ENCODE results near the gene CGRRF1. TPM values are rescaled to one million over a fixed set of nuclear protein-coding genes. Genes with fewer than 3 reads are reported as not detected.
A peak's percentile ranks its signal among the peaks of the same experiment; 100 is the strongest.

The CGRRF1 gene
- polyA plus RNA-seq, 3 donors: 28.0 to 37.4 (median 30.0) TPM

DNA sequence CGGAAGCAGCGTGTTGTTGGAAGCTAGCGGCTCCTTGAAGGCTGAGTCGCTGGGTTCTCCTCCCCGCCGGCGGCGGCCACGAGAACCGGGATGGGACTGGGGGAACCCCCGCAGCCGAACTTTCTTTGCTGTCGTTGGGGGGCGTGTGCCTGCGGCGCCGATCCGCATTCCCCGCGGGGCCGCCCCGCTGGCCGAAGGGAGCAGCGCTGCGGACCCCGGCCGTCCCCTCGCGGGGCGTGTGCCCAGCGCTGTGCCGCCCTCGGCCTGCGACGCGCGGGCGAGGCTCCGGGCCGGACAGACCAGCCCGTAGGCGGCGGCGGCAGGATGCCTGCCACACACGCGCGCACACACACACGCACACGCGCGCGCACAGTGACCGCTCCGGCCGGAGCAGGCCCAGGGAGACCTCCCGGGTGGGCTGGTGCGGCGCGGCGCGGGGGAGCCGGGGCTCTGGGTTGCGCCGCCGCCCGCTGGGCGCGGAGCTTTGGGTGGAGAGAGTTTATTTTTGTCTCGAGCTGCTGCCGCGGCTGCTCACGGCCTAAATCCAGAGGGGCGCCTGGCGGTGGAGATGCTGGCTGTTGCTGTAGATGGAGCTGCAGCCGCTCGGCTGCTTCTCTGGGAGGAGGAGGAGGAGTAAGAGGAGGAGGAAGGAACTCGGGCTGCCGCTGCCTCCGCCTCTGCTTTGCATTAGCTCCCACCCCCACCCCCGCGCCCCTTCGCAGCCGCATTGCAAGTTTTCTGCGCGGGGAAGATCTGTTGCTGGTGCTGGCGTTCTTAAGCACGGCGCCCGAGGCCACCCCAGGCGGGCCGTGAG lies 56.9 kb downstream of the CGRRF1 start, which contains the start of gene SAMD4A:
Gene SAMD4A (plus strand): TSS at position 719 of the 814 bp plus-strand sequence. CDS start 789 bp downstream, outside the sequence.
- peak in 10 of 11 donors; percentile 50 to 77 (median 68) for DNase-seq (ENCODE audit: extremely low read depth in 1 of 11, low read depth in 9 of 11, low spot score in 4 of 11)

- DNase-seq (ENCODE audit: extremely low read depth in 1 of 11, low read depth in 9 of 11, low spot score in 4 of 11): peak in 5 of 11 donors; percentile 20 to 51 (median 29)
These were observed 57.5 kb downstream of the CGRRF1 start for GRCh38 chr14:54567224-54567638.

DNA sequence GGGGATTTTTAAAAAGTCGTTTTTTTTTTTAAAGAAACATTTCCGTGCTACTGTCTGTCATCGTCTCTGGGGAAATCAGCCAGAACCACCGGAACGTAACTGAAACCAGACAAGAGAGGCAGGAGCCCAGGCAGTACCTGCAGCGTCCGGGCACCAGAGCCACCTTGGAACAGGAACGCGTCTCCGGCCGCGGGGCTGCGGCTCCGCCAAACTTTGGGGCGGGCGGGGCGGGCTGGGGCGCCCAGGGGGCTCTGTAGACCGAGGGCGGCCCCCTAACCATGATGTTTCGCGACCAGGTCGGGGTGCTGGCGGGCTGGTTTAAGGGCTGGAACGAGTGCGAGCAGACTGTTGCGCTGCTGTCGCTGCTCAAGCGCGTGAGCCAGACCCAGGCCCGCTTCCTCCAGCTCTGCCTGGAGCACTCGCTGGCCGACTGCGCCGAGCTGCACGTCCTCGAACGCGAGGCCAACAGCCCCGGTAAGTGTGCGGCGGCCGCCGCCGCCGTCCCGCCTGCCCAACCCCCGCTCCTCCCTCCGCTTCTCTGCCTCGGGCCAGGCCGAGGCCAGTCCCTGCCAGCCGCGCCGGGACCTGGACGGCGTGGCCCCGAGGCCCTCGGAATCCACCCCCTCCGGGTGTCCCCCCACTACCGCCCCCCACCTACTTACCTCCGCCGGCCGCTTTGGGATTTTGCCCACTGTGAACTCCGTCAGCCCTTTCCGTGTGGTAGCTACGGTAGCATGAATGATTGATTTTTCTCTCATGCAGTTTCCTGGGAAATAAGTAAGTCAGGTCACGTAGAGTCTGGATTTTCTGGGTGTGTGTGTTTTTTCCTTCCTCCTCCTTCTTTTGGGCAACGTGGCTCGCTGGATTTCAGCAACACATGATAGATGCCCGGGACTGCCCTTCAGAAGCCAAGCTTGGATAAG lies 58.2 kb downstream of the CGRRF1 start:
- DNase-seq (ENCODE audit: extremely low read depth in 1 of 11, low read depth in 9 of 11, low spot score in 4 of 11): peak in 9 of 11 donors; percentile 33 to 65 (median 47)

DNA sequence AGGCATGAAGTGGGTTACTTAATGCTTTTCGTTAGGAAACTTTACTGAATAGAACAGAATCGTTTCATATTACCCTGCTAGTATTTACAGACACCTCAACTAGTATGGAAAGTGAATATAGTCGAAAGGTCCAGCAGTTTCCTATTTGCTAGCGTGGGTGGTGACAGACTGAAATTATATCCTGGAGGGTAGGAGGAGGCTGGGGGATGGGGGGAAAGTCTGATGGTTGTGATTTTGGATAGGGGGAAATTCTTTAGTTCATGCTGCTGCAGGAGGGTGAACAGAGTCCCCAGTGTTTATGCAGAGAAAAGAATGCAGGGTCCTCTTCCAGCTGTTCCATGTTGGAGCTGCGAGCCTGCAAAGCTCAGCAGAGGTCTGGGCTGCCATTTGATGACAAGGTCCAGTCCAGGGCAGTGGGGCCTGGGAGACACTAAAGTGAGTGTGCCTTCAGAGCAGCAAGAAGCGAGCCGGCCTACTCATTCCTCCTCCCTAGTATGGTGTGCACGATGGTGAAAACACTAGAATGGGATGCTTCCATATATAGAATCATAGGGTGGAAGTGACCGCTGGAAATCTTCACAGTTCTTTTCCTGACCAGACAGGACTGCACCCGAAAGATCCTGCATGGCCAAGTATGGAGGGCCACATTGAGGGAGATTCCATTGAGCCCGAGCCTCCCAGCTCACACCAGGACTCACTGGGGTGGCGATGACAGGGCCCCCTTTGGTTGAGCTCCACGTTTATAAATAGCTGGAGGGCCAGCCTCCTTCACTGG lies 59.3 kb downstream of the CGRRF1 start:
- peak in 7 of 11 donors; percentile 17 to 47 (median 37) for DNase-seq (ENCODE audit: extremely low read depth in 1 of 11, low read depth in 9 of 11, low spot score in 4 of 11)

DNA sequence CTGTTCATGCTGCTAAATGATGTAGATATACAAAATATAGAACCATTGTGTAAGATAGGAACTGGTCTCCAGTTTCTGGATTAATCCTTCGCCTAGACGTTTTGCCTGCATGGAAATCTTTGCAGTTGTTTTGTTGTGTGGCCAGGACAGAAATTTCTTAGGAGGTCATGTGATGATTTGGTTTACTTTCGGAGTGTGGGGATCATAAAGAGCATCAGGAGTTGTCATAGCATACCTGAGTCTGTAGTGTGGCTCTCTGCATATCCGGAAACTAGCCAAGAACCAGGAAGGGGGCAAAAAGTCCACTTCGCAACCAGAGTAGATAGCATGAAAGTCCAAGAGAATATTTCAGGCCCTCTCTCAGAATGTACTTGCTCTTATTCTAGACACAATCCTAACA lies 60.3 kb downstream of the CGRRF1 start:
- no peak for DNase-seq (ENCODE audit: extremely low read depth in 1 of 11, low read depth in 9 of 11, low spot score in 4 of 11)

DNA sequence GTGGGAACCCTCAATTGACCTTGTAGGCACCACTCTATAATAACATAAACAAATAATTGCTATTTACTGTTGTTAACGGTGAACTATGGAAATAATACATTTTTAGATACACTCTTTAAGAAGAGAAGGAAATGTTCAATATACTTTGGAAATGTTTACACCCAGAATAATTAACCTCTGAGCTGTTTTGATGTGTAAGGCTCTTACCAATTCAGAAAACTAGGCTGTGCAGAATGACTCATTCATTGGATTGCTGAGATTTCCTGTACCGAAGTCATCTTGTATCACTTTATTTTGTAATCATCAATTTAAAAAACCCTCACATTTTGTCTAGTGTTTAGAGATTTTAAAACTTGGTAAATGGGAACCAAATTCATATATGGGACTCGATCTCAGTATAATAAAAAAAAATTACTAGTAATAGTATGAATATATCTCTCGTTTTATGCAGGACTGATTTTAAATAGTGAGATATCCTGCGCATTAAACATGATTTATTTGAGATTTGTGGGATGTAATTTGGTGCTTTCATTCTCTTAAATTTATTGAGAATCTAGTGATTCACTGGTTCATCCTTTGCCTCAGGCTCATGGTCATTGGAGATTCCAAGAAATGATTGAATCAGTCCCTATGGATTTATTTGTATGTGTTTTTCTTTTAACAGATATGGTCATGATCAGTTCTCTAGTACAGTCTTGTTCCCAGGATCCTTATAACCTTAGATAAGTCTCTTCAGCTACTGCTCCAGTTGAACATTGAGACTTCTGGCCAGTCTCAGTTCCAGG lies 61.1 kb downstream of the CGRRF1 start:
- no peak for DNase-seq (ENCODE audit: extremely low read depth in 1 of 11, low read depth in 9 of 11, low spot score in 4 of 11)

- DNase-seq (ENCODE audit: extremely low read depth in 1 of 11, low read depth in 9 of 11, low spot score in 4 of 11): no peak
These were observed 62.6 kb downstream of the CGRRF1 start for GRCh38 chr14:54572316-54572715.

GRCh38 chr14:54574528-54574927 lies 64.8 kb downstream of the CGRRF1 start:
- no peak for DNase-seq (ENCODE audit: extremely low read depth in 1 of 11, low read depth in 9 of 11, low spot score in 4 of 11)

GRCh38 chr14:54577494-54577893 lies 67.8 kb downstream of the CGRRF1 start:
- DNase-seq (ENCODE audit: extremely low read depth in 1 of 11, low read depth in 9 of 11, low spot score in 4 of 11): no peak

DNA sequence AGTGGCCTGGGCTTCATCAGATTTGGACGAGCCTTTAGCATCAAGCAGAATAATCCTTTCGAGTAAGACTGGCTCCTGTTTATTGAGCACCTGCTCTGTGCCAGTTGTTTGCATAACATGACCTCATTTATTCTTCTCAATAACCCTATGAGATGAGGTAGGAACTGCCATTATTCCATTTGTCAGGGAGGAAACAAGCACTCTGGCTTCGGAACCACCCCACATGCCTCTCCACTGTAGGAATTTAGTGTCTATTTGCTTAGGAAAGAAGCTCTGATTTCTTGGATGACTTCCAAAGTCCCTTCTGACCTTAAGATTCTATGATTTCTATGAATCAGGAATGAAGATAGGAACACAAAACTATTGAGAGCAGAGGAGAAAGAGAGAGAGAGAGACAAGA lies 68.3 kb downstream of the CGRRF1 start:
- no peak for DNase-seq (ENCODE audit: extremely low read depth in 1 of 11, low read depth in 9 of 11, low spot score in 4 of 11)

DNA sequence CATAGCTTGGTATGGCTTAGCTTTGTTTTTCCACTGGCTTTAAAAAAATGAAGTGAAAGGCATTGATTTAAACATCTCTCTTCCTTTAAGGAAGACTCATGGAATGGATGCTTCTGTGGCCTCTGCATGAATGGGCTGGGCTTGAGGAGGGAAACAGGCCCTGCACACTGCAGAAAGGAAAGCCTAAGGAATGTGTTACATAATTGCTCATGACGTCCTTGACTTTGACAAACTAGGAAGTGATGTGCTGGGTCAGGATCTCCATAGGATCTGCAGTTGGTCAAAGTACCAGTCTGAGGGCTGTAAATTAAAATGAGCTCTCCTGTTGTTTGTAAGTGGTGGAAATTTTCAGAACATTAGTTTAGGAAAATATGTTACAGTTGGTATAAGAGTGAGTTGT lies 69.9 kb downstream of the CGRRF1 start:
- DNase-seq (ENCODE audit: extremely low read depth in 1 of 11, low read depth in 9 of 11, low spot score in 4 of 11): no peak

DNA sequence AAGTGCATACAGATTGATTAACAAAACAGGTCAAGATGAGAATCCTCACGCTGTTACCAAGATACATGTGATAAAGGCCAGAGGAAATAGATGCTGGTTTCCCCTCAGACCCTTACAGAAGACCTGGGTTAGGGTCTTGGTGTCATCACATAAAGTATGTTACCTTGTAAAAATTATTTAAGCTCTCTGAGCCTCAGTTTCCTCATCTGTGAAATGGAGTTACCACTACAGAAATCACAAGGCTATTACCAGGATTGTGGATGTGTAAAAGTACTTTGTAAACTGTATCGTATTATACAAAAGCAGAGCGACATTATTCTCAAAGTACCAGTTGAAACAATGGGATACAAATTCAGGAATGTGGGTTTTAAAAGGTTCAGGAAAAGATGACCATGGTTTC lies 71.2 kb downstream of the CGRRF1 start:
- DNase-seq (ENCODE audit: extremely low read depth in 1 of 11, low read depth in 9 of 11, low spot score in 4 of 11): no peak

DNA sequence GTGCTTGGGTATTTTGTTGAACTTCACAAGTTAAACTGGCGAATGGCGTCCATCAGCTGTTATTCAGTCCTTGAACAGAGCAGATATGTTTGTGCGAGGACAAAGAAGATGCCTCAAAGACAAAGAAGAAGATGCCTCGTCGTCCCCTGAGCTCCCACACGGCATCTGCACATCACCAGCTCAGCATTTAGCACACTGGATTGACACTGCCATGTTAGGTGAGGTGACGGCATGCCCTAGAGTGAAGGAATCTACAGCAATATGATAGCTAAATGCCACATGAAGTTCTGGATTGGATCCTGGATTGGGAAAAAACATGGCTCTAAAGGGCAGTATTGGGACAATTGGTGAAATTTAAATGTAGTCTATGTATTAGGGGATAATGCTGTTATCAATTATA lies 72.6 kb downstream of the CGRRF1 start:
- DNase-seq (ENCODE audit: extremely low read depth in 1 of 11, low read depth in 9 of 11, low spot score in 4 of 11): no peak

GRCh38 chr14:54584097-54584496 lies 74.4 kb downstream of the CGRRF1 start:
- DNase-seq (ENCODE audit: extremely low read depth in 1 of 11, low read depth in 9 of 11, low spot score in 4 of 11): no peak

DNA sequence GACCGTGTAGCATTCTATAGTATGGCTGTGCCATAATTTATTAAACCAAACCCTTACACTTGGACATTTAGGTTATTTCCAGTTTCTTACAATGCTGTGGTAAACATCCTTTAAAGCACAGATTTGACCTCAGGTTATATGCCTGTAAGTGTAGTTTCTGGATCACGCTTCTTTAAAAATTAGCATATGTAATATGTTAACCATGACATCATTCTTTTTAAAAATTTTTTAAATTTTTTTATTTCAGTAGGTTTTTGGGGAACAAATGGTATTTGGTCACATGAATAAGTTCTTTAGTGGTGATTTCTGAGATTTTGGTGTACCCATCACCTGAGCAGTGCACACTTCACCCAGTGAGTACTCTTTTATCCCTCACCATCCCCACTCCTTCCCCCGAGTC lies 75.5 kb downstream of the CGRRF1 start:
- no peak for DNase-seq (ENCODE audit: extremely low read depth in 1 of 11, low read depth in 9 of 11, low spot score in 4 of 11)
